Small intestine (tissue), 7 donors: ENCODE data around the gene TUBB2B. TPM values are rescaled to one million over a fixed set of nuclear protein-coding genes. Genes with fewer than 3 reads are reported as not detected.
"Not testable (repeated sequence)": the region's sequence is repeated elsewhere in the genome, so short reads cannot be mapped to it uniquely, and the experiment has no call there.

Experiments used
- DNase-seq, 2 donors: peaks; one replicate each; pipeline versions ENCODE4 v3.0.0 to v3.0.0-alpha.2; 2013
- FAIRE-seq: peaks from 2 replicates; lab custom pipeline; 2012; peaks lifted over from hg19 to GRCh38; lab: Jason Lieb, UNC
- H3K27ac ChIP-seq, 3 donors: one replicate each; pipeline ENCODE4 v1.5.1; 2013; ENCODE audit warnings: low read length in 2 of 3, mild to moderate bottlenecking in 2 of 3, control low read depth in 1 of 3, inconsistent platforms in 1 of 3, low read depth in 1 of 3, moderate library complexity in 1 of 3
- H3K27me3 ChIP-seq, 3 donors: one replicate each; pipeline ENCODE4 v1.6.1; 2013; ENCODE audit warnings: low read length in 3 of 3, inconsistent platforms in 1 of 3; ENCODE audit not compliant: control insufficient read depth in 3 of 3, insufficient read depth in 3 of 3
- H3K36me3 ChIP-seq, 3 donors: one replicate each; pipeline ENCODE4 v1.6.1; 2013; ENCODE audit warnings: low read length in 3 of 3, inconsistent platforms in 1 of 3, low read depth in 1 of 3, mild to moderate bottlenecking in 1 of 3, moderate library complexity in 1 of 3; ENCODE audit not compliant: control insufficient read depth in 3 of 3, insufficient read depth in 2 of 3
- H3K4me1 ChIP-seq, 3 donors: one replicate each; pipeline ENCODE4 v1.6.1; 2013; ENCODE audit warnings: low read length in 2 of 3, inconsistent platforms in 1 of 3, low read depth in 1 of 3, mild to moderate bottlenecking in 1 of 3, moderate library complexity in 1 of 3; ENCODE audit not compliant: control insufficient read depth in 3 of 3, insufficient read depth in 2 of 3
- H3K4me3 ChIP-seq, 3 donors: one replicate each; pipeline ENCODE4 v1.5.1; 2013; ENCODE audit warnings: low read length in 3 of 3, control low read depth in 1 of 3, inconsistent platforms in 1 of 3, low read depth in 1 of 3, mild to moderate bottlenecking in 1 of 3, moderate library complexity in 1 of 3
- H3K9me3 ChIP-seq, 2 donors: one replicate each; pipeline ENCODE4 v1.6.1; 2013; ENCODE audit warnings: low read depth in 1 of 2, low read length in 1 of 2; ENCODE audit not compliant: control insufficient read depth in 2 of 2, insufficient read depth in 1 of 2
- WGBS, 3 donors: extraction: QIAGEN DNeasy Blood & Tissue Kit; methylation state at CpG; one replicate each; pipeline ENCODE4 v1.1.7; 2013; 5-methylcytosine and 5-hydroxymethylcytosine counted together
- polyA plus RNA-seq, 4 donors: library from polyadenylated mRNA; stranded (reverse) in 3 of 4; unstranded in 1 of 4; fragments of 200-250 nt in 3 of 4; fragments of 120-200 nt in 1 of 4; gene quantifications; one replicate each; pipeline versions ENCODE4 v1.2.1 to v1.2.3, GENCODE V29; 2013
- donor health status: healthy with polysubstance abuse.
- donor health status: control.
- donor health status: control.
- donor health status: Bipolar disorder and iron deficiency.
- donor health status: healthy.

TUBB2B gene
- polyA plus RNA-seq, 4 donors = 3.4 to 23.1 (median 6.4) TPM

- Histone ChIP-seq H3K4me1 (no peaks in the 10 kb centered on the region), H3K4me3 (no peak overlapping the region), H3K9me3 (peaks cover 0 to 4% of the 10 kb centered on the region in 2 donors), H3K27me3 (no peaks in the 10 kb centered on the region), H3K36me3 (no peaks in the 10 kb centered on the region), H3K27ac (no peak overlapping the region)
- DNase-seq (no peak), FAIRE-seq (no peak)
- 84 to 97% (median 95%) methylated on average over 2 of the region's 2 CpGs for WGBS, 3 donors
These were observed 26.1 kb downstream of the TUBB2B start for GRCh38 chr6:3201388-3201787.

- peaks cover 0 to 4% of the 10 kb centered on the region in 2 donors for H3K9me3 ChIP-seq
- DNase-seq (no peak), FAIRE-seq (no peak)
- H3K27me3 ChIP-seq = peaks cover 0 to 4% (median 0%) of the 10 kb centered on the region in 3 donors
- no peaks in the 10 kb centered on the region for H3K4me1 ChIP-seq
- no peak overlapping the region for H3K27ac ChIP-seq
- no peak overlapping the region for H3K4me3 ChIP-seq
- H3K36me3 ChIP-seq = no peaks in the 10 kb centered on the region
These were observed 26.8 kb downstream of the TUBB2B start for GRCh38 chr6:3200682-3201081.

GRCh38 chr6:3199382-3199781 lies 28.1 kb downstream of the TUBB2B start:
- Histone ChIP-seq H3K27ac (no peak overlapping the region), H3K9me3 (peaks cover 0 to 2% of the 10 kb centered on the region in 2 donors), H3K4me3 (no peak overlapping the region), H3K36me3 (no peaks in the 10 kb centered on the region), H3K4me1 (no peaks in the 10 kb centered on the region), H3K27me3 (peaks cover 0 to 4% (median 0%) of the 10 kb centered on the region in 3 donors)
- DNase-seq (no peak), FAIRE-seq (no peak)
- WGBS, 3 donors = 82 to 83% (median 82%) methylated on average over 5 of the region's 5 CpGs

DNA sequence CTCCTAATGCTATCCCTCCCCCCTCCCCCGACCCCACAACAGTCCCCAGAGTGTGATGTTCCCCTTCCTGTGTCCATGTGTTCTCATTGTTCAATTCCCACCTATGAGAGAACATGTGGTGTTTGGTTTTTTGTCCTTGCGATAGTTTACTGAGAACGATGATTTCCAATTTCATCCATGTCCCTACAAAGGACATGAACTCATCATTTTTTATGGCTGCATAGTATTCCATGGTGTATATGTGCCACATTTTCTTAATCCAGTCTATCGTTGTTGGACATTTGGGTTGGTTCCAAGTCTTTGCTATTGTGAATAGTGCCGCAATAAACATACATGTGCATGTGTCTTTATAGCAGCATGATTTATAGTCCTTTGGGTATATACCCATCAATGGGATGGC lies 29.7 kb downstream of the TUBB2B start:
- H3K36me3 ChIP-seq, H3K4me3 ChIP-seq, FAIRE-seq, DNase-seq, H3K27me3 ChIP-seq, H3K27ac ChIP-seq, H3K9me3 ChIP-seq, H3K4me1 ChIP-seq: not testable (repeated sequence)
- WGBS, 3 donors = 62 to 89% (median 80%) methylated on average over 2 to 4 of the region's 5 CpGs

DNA sequence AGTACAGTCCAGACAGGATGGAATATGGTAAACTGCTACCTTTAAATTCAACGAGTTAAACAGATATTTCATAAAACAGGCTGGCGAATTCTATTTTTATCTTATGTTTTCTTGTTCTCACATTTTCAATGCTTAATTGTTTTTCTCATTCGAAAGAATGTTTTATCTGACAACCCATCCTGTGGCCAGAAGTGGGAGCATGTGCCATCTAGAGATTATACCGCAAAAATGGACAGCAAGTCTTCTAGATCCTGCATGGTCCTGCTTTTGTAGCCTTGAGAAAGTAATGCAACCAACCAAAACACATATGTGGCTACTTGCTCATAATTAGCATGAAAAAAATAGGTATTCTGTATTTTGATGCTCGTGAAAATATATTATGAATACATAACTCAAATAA lies 30.7 kb downstream of the TUBB2B start:
- Histone ChIP-seq H3K4me3 (no peak overlapping the region), H3K9me3 (peaks cover 0 to 2% of the 10 kb centered on the region in 2 donors), H3K4me1 (no peaks in the 10 kb centered on the region), H3K36me3 (no peaks in the 10 kb centered on the region), H3K27me3 (peaks cover 0 to 4% (median 0%) of the 10 kb centered on the region in 3 donors), H3K27ac (no peak overlapping the region)
- WGBS, 3 donors = 77 to 86% (median 78%) methylated on average over 5 of the region's 5 CpGs
- FAIRE-seq = no peak
- DNase-seq = no peak

- Histone ChIP-seq H3K36me3 (no peaks in the 10 kb centered on the region), H3K27me3 (peaks cover 0 to 4% (median 0%) of the 10 kb centered on the region in 3 donors), H3K27ac (no peak overlapping the region), H3K4me1 (no peaks in the 10 kb centered on the region), H3K4me3 (no peak overlapping the region), H3K9me3 (peaks cover 0 to 4% of the 10 kb centered on the region in 2 donors)
- WGBS, 3 donors = 61 to 73% (median 65%) methylated on average over 16 of the region's 16 CpGs
- DNase-seq (peak in 1 of 2 donors; percentile 13), FAIRE-seq (no peak)
These were observed 31.6 kb downstream of the TUBB2B start for GRCh38 chr6:3195695-3196497.

- no peak overlapping the region for H3K27ac ChIP-seq
- peaks cover 0 to 4% (median 0%) of the 10 kb centered on the region in 3 donors for H3K27me3 ChIP-seq
- no peak for FAIRE-seq
- H3K9me3 ChIP-seq = peaks cover 0 to 7% of the 10 kb centered on the region in 2 donors
- no peak for DNase-seq
- no peak overlapping the region for H3K4me3 ChIP-seq
- no peaks in the 10 kb centered on the region for H3K4me1 ChIP-seq
- H3K36me3 ChIP-seq = no peaks in the 10 kb centered on the region
- 70 to 79% (median 76%) methylated on average over 5 of the region's 5 CpGs for WGBS, 3 donors
These were observed 32.1 kb downstream of the TUBB2B start for GRCh38 chr6:3195420-3195694.

- Histone ChIP-seq H3K27ac (peak overlapping the region in 2 of 3 donors; percentile 42 to 53), H3K9me3 (peaks cover 0 to 7% of the 10 kb centered on the region in 2 donors), H3K4me3 (no peak overlapping the region), H3K27me3 (peaks cover 0 to 4% (median 0%) of the 10 kb centered on the region in 3 donors), H3K36me3 (no peaks in the 10 kb centered on the region), H3K4me1 (no peaks in the 10 kb centered on the region)
- 57 to 80% (median 77%) methylated on average over 19 of the region's 19 CpGs for WGBS, 3 donors
- FAIRE-seq = no peak
- no peak for DNase-seq
These were observed 32.7 kb downstream of the TUBB2B start for GRCh38 chr6:3194535-3195419.
